Skin of body (tissue), 2 donors: Measurements from ENCODE around the gene ZNF438. TPM values are rescaled to one million over a fixed set of nuclear protein-coding genes. Genes with fewer than 3 reads are reported as not detected.
A peak's percentile ranks its signal among the peaks of the same experiment; 100 is the strongest.
"Not testable (repeated sequence)": the region's sequence is repeated elsewhere in the genome, so short reads cannot be mapped to it uniquely, and the experiment has no call there.

Experiments
- DNase-seq: peaks from one replicate; lab custom pipeline; 2025; lab: John Stamatoyannopoulos, UW
- total RNA-seq: library from RNA; depleted of rRNA; stranded (reverse); fragments of >200 nt; gene quantifications from one replicate; pipeline ENCODE4 v1.2.3, GENCODE V29; 2014

ZNF438 gene
- total RNA-seq, 1 donor from 2014 or later: 6.6 TPM

GRCh38 chr10:30811276-30812017 lies 220.2 kb downstream of the ZNF438 start:
- DNase-seq: no peak

- no peak for DNase-seq
Observed at GRCh38 chr10:30810416-30810815, 221.2 kb downstream of the ZNF438 start.

- no peak for DNase-seq
Observed at GRCh38 chr10:30806850-30807249, 224.8 kb downstream of the ZNF438 start.

- DNase-seq: no peak
Observed at GRCh38 chr10:30805061-30805460, 226.6 kb downstream of the ZNF438 start.

- DNase-seq: peak; percentile 98
Observed at GRCh38 chr10:30804478-30805055, 227.1 kb downstream of the ZNF438 start.

- peak; percentile 78 for DNase-seq
Observed at GRCh38 chr10:30803892-30804322, 227.8 kb downstream of the ZNF438 start.

- DNase-seq: no peak
Observed at GRCh38 chr10:30803058-30803457, 228.6 kb downstream of the ZNF438 start.

GRCh38 chr10:30800368-30800767 lies 231.3 kb downstream of the ZNF438 start:
- DNase-seq: no peak

- no peak for DNase-seq
Observed at GRCh38 chr10:30798646-30799185, 232.9 kb downstream of the ZNF438 start.

GRCh38 chr10:30795024-30795423 lies 236.6 kb downstream of the ZNF438 start:
- not testable (repeated sequence) for DNase-seq
